Mucosa of rectum (tissue), 2 donors: ENCODE data around the gene ASPHD2.

Source experiments
- H3K27ac ChIP-seq, 2 donors: one replicate each; pipeline ENCODE4 v1.7.0; 2013; ENCODE audit warnings: inconsistent platforms in 2 of 2, low read depth in 2 of 2, low read length in 2 of 2
- H3K27me3 ChIP-seq, 2 donors: one replicate each; pipeline ENCODE4 v1.7.0; 2013; ENCODE audit warnings: low read length in 2 of 2; ENCODE audit not compliant: control insufficient read depth in 2 of 2, insufficient read depth in 2 of 2
- H3K36me3 ChIP-seq, 2 donors: one replicate each; pipeline ENCODE4 v1.7.0; 2013; ENCODE audit warnings: low read length in 2 of 2; ENCODE audit not compliant: control insufficient read depth in 2 of 2, insufficient read depth in 2 of 2
- H3K4me1 ChIP-seq, 2 donors: one replicate each; pipeline ENCODE4 v1.7.0; 2013; ENCODE audit warnings: low read length in 2 of 2, mild to moderate bottlenecking in 1 of 2; ENCODE audit not compliant: control insufficient read depth in 2 of 2, insufficient read depth in 2 of 2
- H3K4me3 ChIP-seq, 2 donors: one replicate each; pipeline ENCODE4 v1.7.0; 2013; ENCODE audit warnings: low read length in 2 of 2
- H3K9ac ChIP-seq, 2 donors: one replicate each; pipeline ENCODE4 v1.7.0; 2013; ENCODE audit warnings: low read length in 2 of 2, low read depth in 1 of 2, mild to moderate bottlenecking in 1 of 2
- H3K9me3 ChIP-seq, 2 donors: one replicate each; pipeline ENCODE4 v1.7.0; 2013; ENCODE audit warnings: low read length in 2 of 2; ENCODE audit not compliant: control insufficient read depth in 2 of 2
- donor health status: healthy.
- donor health status: Normal muscosa, but diverticular disease.

The ASPHD2 gene

GRCh38 chr22:26453812-26454500, 24.9 kb downstream of the ASPHD2 start:
- H3K9me3 ChIP-seq, result no peaks in the 10 kb centered on the region
- H3K9ac ChIP-seq, result no peak overlapping the region
- H3K36me3 ChIP-seq, result peaks cover 39 to 52% of the 10 kb centered on the region in 2 donors
- H3K27ac ChIP-seq, result no peak overlapping the region
- no peaks in the 10 kb centered on the region for H3K4me1 ChIP-seq
- no peaks in the 10 kb centered on the region for H3K27me3 ChIP-seq
- H3K4me3 ChIP-seq, result no peak overlapping the region

GRCh38 chr22:26457661-26458272, 28.7 kb downstream of the ASPHD2 start:
- Histone ChIP-seq H3K27me3 (no peaks in the 10 kb centered on the region), H3K36me3 (peaks cover 38 to 40% of the 10 kb centered on the region in 2 donors), H3K4me1 (no peaks in the 10 kb centered on the region), H3K9me3 (no peaks in the 10 kb centered on the region), H3K9ac (no peak overlapping the region), H3K4me3 (no peak overlapping the region), H3K27ac (no peak overlapping the region)

GRCh38 chr22:26460202-26460601, 31.1 kb downstream of the ASPHD2 start:
- no peaks in the 10 kb centered on the region for H3K4me1 ChIP-seq
- H3K27me3 ChIP-seq, result no peaks in the 10 kb centered on the region
- no peaks in the 10 kb centered on the region for H3K9me3 ChIP-seq
- H3K9ac ChIP-seq, result no peak overlapping the region
- no peak overlapping the region for H3K4me3 ChIP-seq
- peaks cover 42 to 49% of the 10 kb centered on the region in 2 donors for H3K36me3 ChIP-seq
- no peak overlapping the region for H3K27ac ChIP-seq

GRCh38 chr22:26461188-26461810, 32.2 kb downstream of the ASPHD2 start:
- H3K4me3 ChIP-seq, result no peak overlapping the region
- H3K27ac ChIP-seq, result no peak overlapping the region
- H3K27me3 ChIP-seq, result no peaks in the 10 kb centered on the region
- no peak overlapping the region for H3K9ac ChIP-seq
- no peaks in the 10 kb centered on the region for H3K4me1 ChIP-seq
- H3K36me3 ChIP-seq, result peaks cover 48 to 60% of the 10 kb centered on the region in 2 donors
- H3K9me3 ChIP-seq, result no peaks in the 10 kb centered on the region

- no peak overlapping the region for H3K27ac ChIP-seq
- H3K36me3 ChIP-seq, result peaks cover 49 to 67% of the 10 kb centered on the region in 2 donors
- H3K9me3 ChIP-seq, result no peaks in the 10 kb centered on the region
These were observed 33.0 kb downstream of the ASPHD2 start for GRCh38 chr22:26462051-26462450.

GRCh38 chr22:26462641-26463040, 33.6 kb downstream of the ASPHD2 start:
- no peaks in the 10 kb centered on the region for H3K4me1 ChIP-seq
- no peak overlapping the region for H3K4me3 ChIP-seq
- no peaks in the 10 kb centered on the region for H3K9me3 ChIP-seq
- H3K9ac ChIP-seq, result no peak overlapping the region
- H3K27me3 ChIP-seq, result no peaks in the 10 kb centered on the region
- no peak overlapping the region for H3K27ac ChIP-seq
- H3K36me3 ChIP-seq, result peaks cover 49 to 70% of the 10 kb centered on the region in 2 donors

More at GRCh38 chr22:26462051-26462450, 33.0 kb downstream of the ASPHD2 start:
- Histone ChIP-seq H3K4me1 (no peaks in the 10 kb centered on the region), H3K27me3 (no peaks in the 10 kb centered on the region), H3K9ac (no peak overlapping the region), H3K4me3 (no peak overlapping the region)

- Histone ChIP-seq H3K36me3 (peaks cover 46 to 67% of the 10 kb centered on the region in 2 donors), H3K9ac (no peak overlapping the region), H3K4me1 (no peaks in the 10 kb centered on the region), H3K27me3 (no peaks in the 10 kb centered on the region), H3K27ac (no peak overlapping the region), H3K9me3 (no peaks in the 10 kb centered on the region), H3K4me3 (no peak overlapping the region)
These were observed 34.1 kb downstream of the ASPHD2 start for GRCh38 chr22:26463101-26463661.

GRCh38 chr22:26463688-26464087, 34.6 kb downstream of the ASPHD2 start:
- Histone ChIP-seq H3K36me3 (peaks cover 47 to 69% of the 10 kb centered on the region in 2 donors), H3K27ac (no peak overlapping the region)

GRCh38 chr22:26464312-26464711, 35.3 kb downstream of the ASPHD2 start:
- no peak overlapping the region for H3K4me3 ChIP-seq
- no peaks in the 10 kb centered on the region for H3K27me3 ChIP-seq
- H3K9ac ChIP-seq, result no peak overlapping the region
- no peaks in the 10 kb centered on the region for H3K9me3 ChIP-seq
- H3K4me1 ChIP-seq, result no peaks in the 10 kb centered on the region
- peaks cover 50 to 70% of the 10 kb centered on the region in 2 donors for H3K36me3 ChIP-seq
- H3K27ac ChIP-seq, result no peak overlapping the region

More at GRCh38 chr22:26463688-26464087, 34.6 kb downstream of the ASPHD2 start:
- H3K9me3 ChIP-seq, result no peaks in the 10 kb centered on the region
- H3K27me3 ChIP-seq, result no peaks in the 10 kb centered on the region
- H3K9ac ChIP-seq, result no peak overlapping the region
- no peaks in the 10 kb centered on the region for H3K4me1 ChIP-seq
- H3K4me3 ChIP-seq, result no peak overlapping the region

- Histone ChIP-seq H3K36me3 (peaks cover 62 to 83% of the 10 kb centered on the region in 2 donors), H3K9me3 (no peaks in the 10 kb centered on the region), H3K9ac (no peak overlapping the region), H3K4me3 (no peak overlapping the region), H3K27ac (no peak overlapping the region), H3K4me1 (no peaks in the 10 kb centered on the region), H3K27me3 (no peaks in the 10 kb centered on the region)
These were observed 37.1 kb downstream of the ASPHD2 start for GRCh38 chr22:26466196-26466595.
